Measurements from ENCODE around the gene TOMM22. TPM values are rescaled to one million over a fixed set of nuclear protein-coding genes. Genes with fewer than 3 reads are reported as not detected.
A peak's percentile ranks its signal among the peaks of the same experiment; 100 is the strongest.

Gene TOMM22
- total and polyA plus RNA-seq, 2 donors (not counting 3 experiments of a cell fraction or from before 2014, with no cell fraction given), result 62.3 to 98.8 TPM

GRCh38 chr22:38655519-38656255 is 26.1 kb upstream of the TOMM22 start:
- peak overlapping the region; percentile 78 for H2AFZ ChIP-seq (ENCODE audit: low read depth, low read length)
- no peaks in the 10 kb centered on the region for H3K9me3 ChIP-seq (replicated peaks; ENCODE audit: control insufficient read depth, insufficient read depth, low read length)
- TF ChIP-seq GATA2 (IDR thresholded peaks at IDR 0.05; ENCODE audit: insufficient read depth, insufficient read length, low read depth, low read length) (no peak), EZH2 (IDR thresholded peaks at IDR 0.05; ENCODE audit: borderline replicate concordance, low read depth, low read length, severe bottlenecking) (no peak), POLR2AphosphoS5 (IDR thresholded peaks at IDR 0.05; ENCODE audit: insufficient read depth, low read depth, low read length) (no peak), FOS (IDR thresholded peaks at IDR 0.05; ENCODE audit: borderline replicate concordance, insufficient read depth, low read length) (no peak), MAX (IDR thresholded peaks at IDR 0.05; ENCODE audit: insufficient read depth, insufficient read length) (no peak), POLR2A (IDR thresholded peaks at IDR 0.05; ENCODE audit: low read depth, low read length) (no peak), CTCF (IDR thresholded peaks at IDR 0.05; ENCODE audit: extremely low read depth in 1 of 2, insufficient read depth in 1 of 2, low read depth in 1 of 2, low read length in 2 of 2) (no peak), JUN (IDR thresholded peaks at IDR 0.05; ENCODE audit: borderline replicate concordance, insufficient read depth, insufficient read length, low read depth) (no peak), MYC (IDR thresholded peaks at IDR 0.05; ENCODE audit: low read depth, low read length) (no peak)
- H3K9me1 ChIP-seq (replicated peaks; ENCODE audit: control insufficient read depth, extremely low read depth, insufficient read depth, low read length), result no peaks in the 10 kb centered on the region
- intact Hi-C loops (cut with micrococcal nuclease) (loop anchor here (1.0 to 2.0 kb wide), 3 partner anchors 26 to 149 kb away; partner anchors contain the start of genes DDX17, JOSD1 and TOMM22), dilution Hi-C loops (cut with MboI; ENCODE audit: extremely low pct_ligation_motif_present, low sequenced_read_pairs) (no loop called here)
- no peaks in the 10 kb centered on the region for H3K27me3 ChIP-seq (ENCODE audit: control insufficient read depth in 2 of 2, insufficient read depth in 2 of 2, low read length in 2 of 2)
- H3K4me3 ChIP-seq (replicated peaks in 1 of 3; ENCODE audit: insufficient read depth in 1 of 3, low read depth in 1 of 3, low read length in 3 of 3), result peak overlapping the region; percentile 31 to 94 (median 82)
- H3K4me2 ChIP-seq (ENCODE audit: insufficient read depth, low read length), result peak overlapping the region; percentile 88
- peaks cover 11% of the 10 kb centered on the region for H3K4me1 ChIP-seq (ENCODE audit: control insufficient read depth, extremely low read depth, insufficient read depth, low read length)
- FAIRE-seq (no peak), DNase-seq (ENCODE audit: low read depth, low spot score) (no peak)
- H3K27ac ChIP-seq (ENCODE audit: insufficient read depth, low read depth, low read length), result peak overlapping the region; percentile 96
- ChIA-PET POLR2A (no interaction called here), CTCF (no interaction called here)
- TSS peak; percentile 82 for BruUV-seq (replicated peaks)
- H3K36me3 ChIP-seq (ENCODE audit: control insufficient read depth in 2 of 2, extremely low read depth in 1 of 2, insufficient read depth in 2 of 2, low read length in 2 of 2), result no peaks in the 10 kb centered on the region
- no peaks in the 10 kb centered on the region for H4K20me1 ChIP-seq (replicated peaks; ENCODE audit: control insufficient read depth, extremely low read depth, insufficient read depth, low read length)
- H3K9ac ChIP-seq (replicated peaks; ENCODE audit: extremely low read depth, insufficient read depth, low read length), result peak overlapping the region; percentile 98
- peaks cover 8% of the 10 kb centered on the region for H3K79me2 ChIP-seq (ENCODE audit: control insufficient read depth, insufficient read depth, low read length)

Measured in endothelial cell of umbilical vein (primary cell).